ENCODE measurements around the gene TRPM5.

Gene TRPM5

GRCh38 chr11:2460540-2461252, 16.4 kb upstream of the TRPM5 start:
- DNase-seq (ENCODE audit: low read depth in 1 of 2, low spot score in 1 of 2): no peak
- Histone ChIP-seq H3K4me3 (replicated peaks; ENCODE audit: insufficient read depth, low read length) (no peak overlapping the region), H3K27ac (replicated peaks) (no peak overlapping the region), H3K27me3 (ENCODE audit: insufficient read depth, poor library complexity, severe bottlenecking) (peaks cover 4% of the 10 kb centered on the region)
- TF ChIP-seq GABPA (IDR thresholded peaks at IDR 0.05; ENCODE audit: low read depth): no peak
- no peak for TF ChIP-seq REST (IDR thresholded peaks at IDR 0.05; ENCODE audit: insufficient replicate concordance, low read depth)
- TF ChIP-seq POLR2AphosphoS5 (IDR thresholded peaks at IDR 0.05; ENCODE audit: low read depth): no peak

GRCh38 chr11:2459796-2460531, 15.7 kb upstream of the TRPM5 start:
- peaks cover 4% of the 10 kb centered on the region for H3K27me3 ChIP-seq (ENCODE audit: insufficient read depth, poor library complexity, severe bottlenecking)
- TF ChIP-seq CTCF (IDR thresholded peaks at IDR 0.05; ENCODE audit: insufficient read depth, low read length) (no peak), POLR2AphosphoS5 (IDR thresholded peaks at IDR 0.05; ENCODE audit: low read depth) (no peak), REST (IDR thresholded peaks at IDR 0.05; ENCODE audit: insufficient replicate concordance, low read depth) (no peak), SPI1 (IDR thresholded peaks at IDR 0.05; ENCODE audit: borderline replicate concordance, low read depth) (no peak), GABPA (IDR thresholded peaks at IDR 0.05; ENCODE audit: low read depth) (no peak)
- H3K4me3 ChIP-seq (replicated peaks; ENCODE audit: insufficient read depth, low read length): no peak overlapping the region

GRCh38 chr11:2459016-2459725, 14.9 kb upstream of the TRPM5 start:
- H3K4me3 ChIP-seq (replicated peaks; ENCODE audit: insufficient read depth, low read length): no peak overlapping the region
- TF ChIP-seq SPI1 (IDR thresholded peaks at IDR 0.05; ENCODE audit: borderline replicate concordance, low read depth) (no peak), REST (IDR thresholded peaks at IDR 0.05; ENCODE audit: insufficient replicate concordance, low read depth) (no peak), POLR2AphosphoS5 (IDR thresholded peaks at IDR 0.05; ENCODE audit: low read depth) (no peak), GABPA (IDR thresholded peaks at IDR 0.05; ENCODE audit: low read depth) (no peak), CTCF (IDR thresholded peaks at IDR 0.05; ENCODE audit: insufficient read depth, low read length) (no peak)
- H3K27ac ChIP-seq (replicated peaks): no peak overlapping the region
- H3K27me3 ChIP-seq (ENCODE audit: insufficient read depth, poor library complexity, severe bottlenecking): peaks cover 4% of the 10 kb centered on the region
- no peak for DNase-seq (ENCODE audit: low read depth in 1 of 2, low spot score in 1 of 2)

More at GRCh38 chr11:2459796-2460531, 15.7 kb upstream of the TRPM5 start:
- H3K27ac ChIP-seq (replicated peaks): no peak overlapping the region
- no peak for DNase-seq (ENCODE audit: low read depth in 1 of 2, low spot score in 1 of 2)

Measured in HL-60 (cell line).